ENCODE data around the gene CCDC9.

CCDC9 gene

GRCh38 chr19:47268028-47268427, 11.7 kb downstream of the CCDC9 start:
- Histone ChIP-seq H3K79me2 (ENCODE audit: insufficient read depth, low read length) (no peaks in the 10 kb centered on the region), H2AFZ (ENCODE audit: low read depth, low read length) (no peak overlapping the region), H3K4me1 (ENCODE audit: insufficient read depth, low read length) (peaks cover 12% of the 10 kb centered on the region), H3K4me3 (ENCODE audit: low read depth in 1 of 2, low read length in 2 of 2) (no peak overlapping the region), H4K20me1 (ENCODE audit: insufficient read depth, low read length) (no peaks in the 10 kb centered on the region), H3K4me2 (ENCODE audit: insufficient read depth, low read length) (no peak overlapping the region), H3K27ac (ENCODE audit: low read length) (no peak overlapping the region), H3K9ac (ENCODE audit: low read depth, low read length) (no peak overlapping the region), H3K27me3 (ENCODE audit: insufficient read depth, low read length, poor library complexity) (no peaks in the 10 kb centered on the region), H3K9me3 (ENCODE audit: insufficient read depth, low read length, severe bottlenecking) (no peaks in the 10 kb centered on the region), H3K36me3 (ENCODE audit: insufficient read depth, low read length) (peaks cover 38% of the 10 kb centered on the region)
- DNase-seq: no peak
- no peak for ATAC-seq (ENCODE audit: insufficient read depth, low read depth)
- TF ChIP-seq CTCF (IDR thresholded peaks at IDR 0.05; ENCODE audit: borderline replicate concordance, extremely low read depth, low read length, poor library complexity, severe bottlenecking) (no peak), EZH2 (IDR thresholded peaks at IDR 0.05; ENCODE audit: borderline replicate concordance, low read depth, low read length, severe bottlenecking) (no peak)

GRCh38 chr19:47269596-47269995, 13.3 kb downstream of the CCDC9 start:
- no peaks in the 10 kb centered on the region for H3K27me3 ChIP-seq (ENCODE audit: insufficient read depth, low read length, poor library complexity)
- no peak overlapping the region for H2AFZ ChIP-seq (ENCODE audit: low read depth, low read length)
- no peaks in the 10 kb centered on the region for H4K20me1 ChIP-seq (ENCODE audit: insufficient read depth, low read length)
- ATAC-seq (ENCODE audit: insufficient read depth, low read depth): no peak
- H3K4me3 ChIP-seq (ENCODE audit: low read depth in 1 of 2, low read length in 2 of 2): no peak overlapping the region
- H3K4me1 ChIP-seq (ENCODE audit: insufficient read depth, low read length): peaks cover 15% of the 10 kb centered on the region
- no peak for DNase-seq
- H3K27ac ChIP-seq (ENCODE audit: low read length): no peak overlapping the region
- H3K9ac ChIP-seq (ENCODE audit: low read depth, low read length): no peak overlapping the region
- H3K4me2 ChIP-seq (ENCODE audit: insufficient read depth, low read length): no peak overlapping the region
- no peaks in the 10 kb centered on the region for H3K79me2 ChIP-seq (ENCODE audit: insufficient read depth, low read length)
- no peaks in the 10 kb centered on the region for H3K9me3 ChIP-seq (ENCODE audit: insufficient read depth, low read length, severe bottlenecking)
- TF ChIP-seq EZH2 (IDR thresholded peaks at IDR 0.05; ENCODE audit: borderline replicate concordance, low read depth, low read length, severe bottlenecking) (no peak), CTCF (IDR thresholded peaks at IDR 0.05; ENCODE audit: borderline replicate concordance, extremely low read depth, low read length, poor library complexity, severe bottlenecking) (no peak)
- H3K36me3 ChIP-seq (ENCODE audit: insufficient read depth, low read length): peaks cover 30% of the 10 kb centered on the region

DNA sequence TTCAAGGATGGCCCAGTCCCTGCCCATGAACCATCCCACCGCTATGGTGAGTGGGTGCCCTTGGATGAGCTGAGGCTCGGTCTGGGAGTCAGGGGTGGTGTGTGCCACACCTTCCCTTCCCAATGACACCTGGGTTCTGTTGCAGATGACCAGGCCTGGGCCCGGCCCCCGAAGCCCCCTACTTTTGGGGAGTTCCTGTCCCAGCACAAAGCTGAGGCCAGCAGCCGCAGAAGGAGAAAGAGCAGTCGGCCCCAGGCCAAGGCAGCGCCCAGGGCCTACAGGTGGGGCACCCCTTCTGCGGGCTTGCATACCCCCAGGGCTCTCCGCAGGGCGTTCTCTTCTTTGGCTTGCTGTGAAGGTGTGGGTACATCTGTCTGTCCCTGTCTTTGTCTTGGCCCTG, 14.1 kb downstream of the CCDC9 start:
- Histone ChIP-seq H3K4me3 (ENCODE audit: low read depth in 1 of 2, low read length in 2 of 2) (no peak overlapping the region), H3K36me3 (ENCODE audit: insufficient read depth, low read length) (peaks cover 23% of the 10 kb centered on the region), H3K27me3 (ENCODE audit: insufficient read depth, low read length, poor library complexity) (no peaks in the 10 kb centered on the region), H3K79me2 (ENCODE audit: insufficient read depth, low read length) (peaks cover under 1% of the 10 kb centered on the region; the same call in 1 of the 2 replicates), H4K20me1 (ENCODE audit: insufficient read depth, low read length) (peaks cover 6% of the 10 kb centered on the region; the same call in 1 of the 2 replicates), H3K4me1 (ENCODE audit: insufficient read depth, low read length) (peaks cover 22% of the 10 kb centered on the region), H3K9ac (ENCODE audit: low read depth, low read length) (no peak overlapping the region), H3K9me3 (ENCODE audit: insufficient read depth, low read length, severe bottlenecking) (no peaks in the 10 kb centered on the region), H3K4me2 (ENCODE audit: insufficient read depth, low read length) (no peak overlapping the region), H2AFZ (ENCODE audit: low read depth, low read length) (no peak overlapping the region), H3K27ac (ENCODE audit: low read length) (no peak overlapping the region)
- TF ChIP-seq EZH2 (IDR thresholded peaks at IDR 0.05; ENCODE audit: borderline replicate concordance, low read depth, low read length, severe bottlenecking) (no peak), CTCF (IDR thresholded peaks at IDR 0.05; ENCODE audit: borderline replicate concordance, extremely low read depth, low read length, poor library complexity, severe bottlenecking) (no peak)
- DNase-seq (no peak), ATAC-seq (ENCODE audit: insufficient read depth, low read depth) (no peak)

DNA sequence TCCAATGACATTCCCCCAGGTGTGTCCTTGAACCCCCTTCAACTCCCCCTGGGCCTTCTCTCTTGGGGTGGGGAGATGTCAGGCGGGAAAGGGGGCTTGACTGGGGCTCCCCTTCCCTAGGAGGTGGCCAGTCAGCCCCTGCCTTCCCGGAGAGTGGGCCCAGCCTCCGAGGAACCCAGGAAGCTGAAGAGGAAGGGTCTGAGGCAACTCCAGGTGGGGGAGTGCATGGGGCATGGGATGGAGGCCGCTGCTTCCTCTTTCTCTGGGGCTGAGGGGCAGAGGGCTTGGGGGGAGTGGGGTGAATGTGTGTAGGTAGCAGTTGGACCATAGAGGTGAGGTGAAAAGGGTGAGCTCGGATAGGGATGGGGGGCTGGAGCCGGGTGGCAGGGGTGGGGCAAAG, 15.6 kb downstream of the CCDC9 start:
- H3K36me3 ChIP-seq (ENCODE audit: insufficient read depth, low read length): peaks cover 17% of the 10 kb centered on the region
- H3K4me3 ChIP-seq (ENCODE audit: low read depth in 1 of 2, low read length in 2 of 2): no peak overlapping the region
- H2AFZ ChIP-seq (ENCODE audit: low read depth, low read length): no peak overlapping the region
- peak overlapping the region; percentile 15; the same call in 1 of the 2 replicates for H3K4me2 ChIP-seq (ENCODE audit: insufficient read depth, low read length)
- ATAC-seq (ENCODE audit: insufficient read depth, low read depth) (no peak), DNase-seq (no peak)
- H4K20me1 ChIP-seq (ENCODE audit: insufficient read depth, low read length): peaks cover 15% of the 10 kb centered on the region
- H3K9me3 ChIP-seq (ENCODE audit: insufficient read depth, low read length, severe bottlenecking): no peaks in the 10 kb centered on the region
- H3K27ac ChIP-seq (ENCODE audit: low read length): no peak overlapping the region
- no peak overlapping the region for H3K9ac ChIP-seq (ENCODE audit: low read depth, low read length)
- TF ChIP-seq CTCF (IDR thresholded peaks at IDR 0.05; ENCODE audit: borderline replicate concordance, extremely low read depth, low read length, poor library complexity, severe bottlenecking) (no peak), EZH2 (IDR thresholded peaks at IDR 0.05; ENCODE audit: borderline replicate concordance, low read depth, low read length, severe bottlenecking) (no peak)
- peaks cover 3% of the 10 kb centered on the region; the same call in 1 of the 2 replicates for H3K79me2 ChIP-seq (ENCODE audit: insufficient read depth, low read length)
- H3K27me3 ChIP-seq (ENCODE audit: insufficient read depth, low read length, poor library complexity): no peaks in the 10 kb centered on the region
- peaks cover 25% of the 10 kb centered on the region for H3K4me1 ChIP-seq (ENCODE audit: insufficient read depth, low read length)

All from DND-41 (cell line).